GM12865 (cell line): ENCODE measurements around the gene NLRP1.
A peak's percentile ranks its signal among the peaks of the same experiment; 100 is the strongest.

Experiments used
- DNase-seq: peaks from one replicate; pipeline ENCODE4 v3.0.0; 2010; ENCODE audit warnings: low read depth
- H3K4me3 ChIP-seq: 2 replicates; pipeline ENCODE4 v1.5.1; 2011; ENCODE audit warnings: mild to moderate bottlenecking, low read depth, low read length, control low read depth
- TF ChIP-seq, protein P1 (sequence below): IDR thresholded peaks from 2 replicates; pipeline ENCODE4 v1.5.1; 2011; ENCODE audit warnings: low read length, control low read depth, low read depth, inconsistent platforms; ENCODE audit not compliant: insufficient read depth; ENCODE audit errors: missing control alignments

Gene NLRP1

DNA sequence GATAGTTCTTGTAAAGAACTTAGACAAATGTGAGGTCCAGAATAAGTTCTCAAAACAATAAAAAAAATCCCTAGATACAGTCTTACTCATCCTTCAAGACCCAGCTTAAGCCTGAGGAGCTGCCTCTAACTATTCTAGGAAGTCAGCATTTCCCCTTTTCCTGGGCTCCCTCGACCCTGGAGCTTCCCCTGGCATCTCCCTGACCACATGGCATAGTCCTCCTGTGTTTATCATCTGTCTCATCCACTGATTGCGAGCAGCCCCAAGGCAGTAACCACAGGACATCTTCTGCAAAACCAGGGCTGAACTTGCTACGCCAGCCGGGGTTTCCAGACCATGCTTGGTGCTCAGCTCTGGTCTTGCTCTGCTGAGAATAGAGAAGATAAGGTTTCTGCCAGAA lies 36.7 kb upstream of the NLRP1 start:
- TF ChIP-seq, protein P1, sequence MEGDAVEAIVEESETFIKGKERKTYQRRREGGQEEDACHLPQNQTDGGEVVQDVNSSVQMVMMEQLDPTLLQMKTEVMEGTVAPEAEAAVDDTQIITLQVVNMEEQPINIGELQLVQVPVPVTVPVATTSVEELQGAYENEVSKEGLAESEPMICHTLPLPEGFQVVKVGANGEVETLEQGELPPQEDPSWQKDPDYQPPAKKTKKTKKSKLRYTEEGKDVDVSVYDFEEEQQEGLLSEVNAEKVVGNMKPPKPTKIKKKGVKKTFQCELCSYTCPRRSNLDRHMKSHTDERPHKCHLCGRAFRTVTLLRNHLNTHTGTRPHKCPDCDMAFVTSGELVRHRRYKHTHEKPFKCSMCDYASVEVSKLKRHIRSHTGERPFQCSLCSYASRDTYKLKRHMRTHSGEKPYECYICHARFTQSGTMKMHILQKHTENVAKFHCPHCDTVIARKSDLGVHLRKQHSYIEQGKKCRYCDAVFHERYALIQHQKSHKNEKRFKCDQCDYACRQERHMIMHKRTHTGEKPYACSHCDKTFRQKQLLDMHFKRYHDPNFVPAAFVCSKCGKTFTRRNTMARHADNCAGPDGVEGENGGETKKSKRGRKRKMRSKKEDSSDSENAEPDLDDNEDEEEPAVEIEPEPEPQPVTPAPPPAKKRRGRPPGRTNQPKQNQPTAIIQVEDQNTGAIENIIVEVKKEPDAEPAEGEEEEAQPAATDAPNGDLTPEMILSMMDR = no peak
- DNase-seq = no peak

GRCh38 chr17:5619088-5619740 lies 34.9 kb upstream of the NLRP1 start:
- TF ChIP-seq, protein P1 = no peak
- peak; percentile 36 for DNase-seq
- no peak overlapping the region; the same call in 1 of the 2 replicates for H3K4me3 ChIP-seq

More for the DNA sequence above, 36.7 kb upstream of the NLRP1 start:
- no peak overlapping the region for H3K4me3 ChIP-seq

DNA sequence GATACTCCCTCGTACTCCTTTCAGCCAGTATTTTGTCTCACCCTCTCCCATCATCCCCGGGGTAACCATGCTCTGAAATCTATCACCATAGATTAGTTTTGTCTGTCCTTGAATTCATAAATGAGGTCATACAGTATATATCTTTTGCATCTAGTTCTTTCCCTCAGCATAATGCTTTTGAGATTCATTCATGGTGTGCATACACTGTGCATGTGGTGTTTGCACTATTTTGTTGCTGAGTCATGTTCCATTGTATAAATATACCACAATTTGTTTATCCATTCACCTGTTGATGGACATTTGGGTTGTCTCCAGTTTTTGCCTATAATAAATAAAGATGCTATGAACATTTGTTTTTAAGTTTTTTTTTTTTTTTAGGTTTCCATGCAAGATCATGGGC lies 34.2 kb upstream of the NLRP1 start:
- TF ChIP-seq, protein P1 = no peak
- DNase-seq = no peak
- no peak overlapping the region for H3K4me3 ChIP-seq

GRCh38 chr17:5615476-5615875 lies 31.2 kb upstream of the NLRP1 start:
- TF ChIP-seq, protein P1 = no peak
- DNase-seq = no peak
- no peak overlapping the region for H3K4me3 ChIP-seq

GRCh38 chr17:5610956-5611355 lies 26.6 kb upstream of the NLRP1 start:
- DNase-seq = peak; percentile 20
- TF ChIP-seq, protein P1 = no peak
- H3K4me3 ChIP-seq = no peak overlapping the region

- TF ChIP-seq, protein P1 = no peak
- DNase-seq = no peak
- H3K4me3 ChIP-seq = no peak overlapping the region
Measured at GRCh38 chr17:5608399-5609112, 24.2 kb upstream of the NLRP1 start.
